GM12864 (cell line): ENCODE data around the gene IGDCC3.

Source experiments
- DNase-seq: peaks from one replicate; pipeline ENCODE4 v3.0.0-alpha.2; 2011; ENCODE audit warnings: low read depth
- H3K4me3 ChIP-seq: 2 replicates; pipeline ENCODE4 v1.5.1; 2011; ENCODE audit warnings: mild to moderate bottlenecking, low read depth, low read length, control low read depth
- CTCF ChIP-seq: IDR thresholded peaks from 2 replicates; pipeline ENCODE4 v1.5.1; 2011; ENCODE audit warnings: low read depth, mild to moderate bottlenecking, moderate library complexity, low read length, control low read depth, inconsistent platforms; ENCODE audit errors: missing control alignments

IGDCC3 gene

GRCh38 chr15:65412556-65412955 is 34.8 kb upstream of the IGDCC3 start:
- no peak overlapping the region for H3K4me3 ChIP-seq
- no peak for DNase-seq
- no peak for TF ChIP-seq CTCF

- no peak for DNase-seq
- TF ChIP-seq CTCF = no peak
- no peak overlapping the region for H3K4me3 ChIP-seq
Measured at GRCh38 chr15:65411465-65412071, 33.8 kb upstream of the IGDCC3 start.

GRCh38 chr15:65410972-65411371 is 33.2 kb upstream of the IGDCC3 start:
- no peak overlapping the region for H3K4me3 ChIP-seq
- DNase-seq = no peak
- no peak for TF ChIP-seq CTCF

- no peak for TF ChIP-seq CTCF
- no peak for DNase-seq
- no peak overlapping the region for H3K4me3 ChIP-seq
Measured at GRCh38 chr15:65410036-65410435, 32.2 kb upstream of the IGDCC3 start.

- no peak overlapping the region for H3K4me3 ChIP-seq
- TF ChIP-seq CTCF = no peak
- DNase-seq = peak; percentile 18
Measured at GRCh38 chr15:65409036-65409631, 31.3 kb upstream of the IGDCC3 start.

- DNase-seq = no peak
Measured at GRCh38 chr15:65408324-65409035, 30.7 kb upstream of the IGDCC3 start.

More at GRCh38 chr15:65408324-65409035, 30.7 kb upstream of the IGDCC3 start:
- H3K4me3 ChIP-seq = no peak overlapping the region
- TF ChIP-seq CTCF = no peak
